Endothelial cell of umbilical vein (primary cell): ENCODE data around the gene PRRG1. TPM values are rescaled to one million over a fixed set of nuclear protein-coding genes. Genes with fewer than 3 reads are reported as not detected.

Experiments
- BruUV-seq: library from RNA; stranded (reverse); fragments of 400-500 nt; replicated peaks from 2 replicates; lab custom pipeline; 2021; lab: Mats Ljungman, UMichigan
- CTCF ChIA-PET: fragments of 300-600, 350-600 bp; sonication (Branson Sonifier 250); formaldehyde crosslinking; loops from one replicate; lab custom pipeline; 2021; ENCODE audit warnings: antibody characterized with exemption, inconsistent platforms; lab: Charles Lee
- POLR2A ChIA-PET: fragments of 300-600, 350-600 bp; sonication (Branson Sonifier 250); formaldehyde crosslinking; loops from one replicate; lab custom pipeline; 2021; ENCODE audit warnings: antibody characterized with exemption, inconsistent platforms; lab: Charles Lee
- DNase-seq: peaks from one replicate; pipeline ENCODE4 v3.0.0-alpha.2; 2011; ENCODE audit warnings: low read depth, low spot score
- FAIRE-seq: peaks from 2 replicates; lab custom pipeline; 2011; peaks lifted over from hg19 to GRCh38; lab: Jason Lieb, UNC
- H2AFZ ChIP-seq: 2 replicates; pipeline ENCODE4 v1.6.0; 2012; ENCODE audit warnings: low read depth, low read length, control low read depth, inconsistent platforms
- H3K27ac ChIP-seq: 2 replicates; pipeline ENCODE4 v1.5.1; 2011; ENCODE audit warnings: low read depth, mild to moderate bottlenecking, control low read depth, low read length, moderate library complexity; ENCODE audit not compliant: insufficient read depth
- H3K27me3 ChIP-seq, 2 experiments: 2 replicates each; pipeline versions ENCODE4 v1.6.0 to v1.6.1; 2011; ENCODE audit warnings: low read length in 2 of 2, mixed read lengths in 1 of 2; ENCODE audit not compliant: control insufficient read depth in 2 of 2, insufficient read depth in 2 of 2
- H3K36me3 ChIP-seq, 2 experiments: 2 replicates in 1 of 2; 3 replicates in 1 of 2; pipeline ENCODE4 v1.5.1; 2011; ENCODE audit warnings: low read length in 2 of 2, mild to moderate bottlenecking in 1 of 2, moderate library complexity in 1 of 2; ENCODE audit not compliant: control insufficient read depth in 2 of 2, insufficient read depth in 2 of 2; ENCODE audit errors: extremely low read depth in 1 of 2
- H3K4me1 ChIP-seq: 3 replicates; pipeline ENCODE4 v1.5.1; 2011; ENCODE audit warnings: mild to moderate bottlenecking, low read length; ENCODE audit not compliant: control insufficient read depth, insufficient read depth; ENCODE audit errors: extremely low read depth
- H3K4me2 ChIP-seq: 2 replicates; pipeline ENCODE4 v1.6.1; 2011; ENCODE audit warnings: low read length, control low read depth, mixed read lengths; ENCODE audit not compliant: insufficient read depth
- H3K4me3 ChIP-seq, 3 experiments: fragments of 200-600 bp in 1 of 3; sonication (generic), shearing (Covaris generic) in 1 of 3; replicated peaks in 1 of 3; 2 replicates each; pipeline ENCODE4 v1.5.1; 2011 to 2016; ENCODE audit warnings: control low read depth in 3 of 3, low read length in 3 of 3, mild to moderate bottlenecking in 2 of 3, inconsistent platforms in 1 of 3, low read depth in 1 of 3, moderate library complexity in 1 of 3; ENCODE audit not compliant: insufficient read depth in 1 of 3
- H3K79me2 ChIP-seq: 2 replicates; pipeline ENCODE4 v1.6.0; 2012; ENCODE audit warnings: low read length, inconsistent platforms; ENCODE audit not compliant: control insufficient read depth, insufficient read depth
- H3K9ac ChIP-seq: replicated peaks from 2 replicates; pipeline ENCODE3; 2011; ENCODE audit warnings: low read length, control low read depth; ENCODE audit not compliant: insufficient read depth; ENCODE audit errors: extremely low read depth
- H3K9me1 ChIP-seq: replicated peaks from 3 replicates; pipeline ENCODE4 v1.6.0; 2011; ENCODE audit warnings: mild to moderate bottlenecking, low read length; ENCODE audit not compliant: control insufficient read depth, insufficient read depth; ENCODE audit errors: extremely low read depth
- H3K9me3 ChIP-seq: replicated peaks from 2 replicates; pipeline ENCODE4 v1.5.1; 2012; ENCODE audit warnings: low read length, inconsistent platforms; ENCODE audit not compliant: control insufficient read depth, insufficient read depth
- H4K20me1 ChIP-seq: replicated peaks from 2 replicates; pipeline ENCODE3; 2011; ENCODE audit warnings: mild to moderate bottlenecking, low read length; ENCODE audit not compliant: control insufficient read depth, insufficient read depth; ENCODE audit errors: extremely low read depth
- EZH2 ChIP-seq: IDR thresholded peaks from 2 replicates; pipeline ENCODE4 v1.6.1; 2012; ENCODE audit warnings: borderline replicate concordance, low read depth, mild to moderate bottlenecking, moderate library complexity, low read length, inconsistent platforms; ENCODE audit not compliant: severe bottlenecking
- FOS ChIP-seq: IDR thresholded peaks from 2 replicates; pipeline ENCODE4 v1.6.1; 2011; ENCODE audit warnings: mild to moderate bottlenecking, low read length, moderate library complexity, borderline replicate concordance; ENCODE audit not compliant: insufficient read depth
- GATA2 ChIP-seq: IDR thresholded peaks from 2 replicates; pipeline ENCODE4 v1.7.0; 2011; ENCODE audit warnings: low read depth, mild to moderate bottlenecking, moderate library complexity, mixed read lengths, low read length; ENCODE audit not compliant: insufficient read length, insufficient read depth
- JUN ChIP-seq: IDR thresholded peaks from 2 replicates; pipeline ENCODE4 v1.6.1; 2011; ENCODE audit warnings: borderline replicate concordance, low read depth; ENCODE audit not compliant: insufficient read length, insufficient read depth
- MAX ChIP-seq: IDR thresholded peaks from 2 replicates; pipeline ENCODE4 v1.6.1; 2011; ENCODE audit not compliant: insufficient read depth, insufficient read length
- MYC ChIP-seq: IDR thresholded peaks from one replicate; pipeline ENCODE4 v1.6.1; 2011; ENCODE audit warnings: mild to moderate bottlenecking, low read depth, low read length
- POLR2A ChIP-seq: IDR thresholded peaks from 2 replicates; pipeline ENCODE4 v1.6.1; 2012; ENCODE audit warnings: low read depth, mild to moderate bottlenecking, control low read depth, low read length
- POLR2AphosphoS5 ChIP-seq: IDR thresholded peaks from 2 replicates; pipeline ENCODE4 v1.6.1; 2012; ENCODE audit warnings: low read depth, mild to moderate bottlenecking, control low read depth, low read length, moderate library complexity; ENCODE audit not compliant: insufficient read depth
- dilution Hi-C: fragments of 300-500 bp; cut with MboI; formaldehyde crosslinking; loops from one replicate; pipeline ENCODE4 v1.15.0; 2019; ENCODE audit warnings: low sequenced_read_pairs; ENCODE audit not compliant: extremely low pct_ligation_motif_present
- intact Hi-C: fragments of 100-400 bp; cut with micrococcal nuclease; formaldehyde crosslinking; loops from one replicate; pipeline ENCODE4 v1.10.0; 2022
- polyA plus RNA-seq, 4 experiments: library from polyadenylated mRNA; depleted of rRNA in 3 of 4; stranded (reverse) in 3 of 4; unstranded in 1 of 4; fragments of >200 nt; gene quantifications; 2 replicates each; pipeline versions ENCODE4 v1.2.1 to v1.2.3, GENCODE V29; 2011 to 2012; ENCODE audit warnings: missing spikeins in 1 of 4
- total RNA-seq: library from RNA; stranded (reverse); gene quantifications from 2 replicates; pipeline ENCODE4 v1.2.3, GENCODE V29; 2021
- TF ChIP-seq, protein P1 (sequence below), 2 donors: IDR thresholded peaks; 1 replicate in 1 of 2; 2 replicates in 1 of 2; pipeline ENCODE4 v1.5.1; 2011; ENCODE audit warnings: low read length in 2 of 2, mild to moderate bottlenecking in 2 of 2, moderate library complexity in 2 of 2, control low read depth in 1 of 2, inconsistent platforms in 1 of 2, low read depth in 1 of 2; ENCODE audit not compliant: insufficient read depth in 1 of 2; ENCODE audit errors: extremely low read depth in 1 of 2

The PRRG1 gene
- total and polyA plus RNA-seq, 2 donors (not counting 3 experiments of a cell fraction or from before 2014, with no cell fraction given), result 37.6 to 46.3 TPM

- no peak for DNase-seq
- ChIA-PET CTCF (no interaction called here), POLR2A (no interaction called here)
- TF ChIP-seq FOS (no peak), JUN (no peak), GATA2 (no peak), POLR2A (no peak), POLR2AphosphoS5 (no peak), MYC (no peak), EZH2 (no peak), MAX (no peak)
- TF ChIP-seq, protein P1, sequence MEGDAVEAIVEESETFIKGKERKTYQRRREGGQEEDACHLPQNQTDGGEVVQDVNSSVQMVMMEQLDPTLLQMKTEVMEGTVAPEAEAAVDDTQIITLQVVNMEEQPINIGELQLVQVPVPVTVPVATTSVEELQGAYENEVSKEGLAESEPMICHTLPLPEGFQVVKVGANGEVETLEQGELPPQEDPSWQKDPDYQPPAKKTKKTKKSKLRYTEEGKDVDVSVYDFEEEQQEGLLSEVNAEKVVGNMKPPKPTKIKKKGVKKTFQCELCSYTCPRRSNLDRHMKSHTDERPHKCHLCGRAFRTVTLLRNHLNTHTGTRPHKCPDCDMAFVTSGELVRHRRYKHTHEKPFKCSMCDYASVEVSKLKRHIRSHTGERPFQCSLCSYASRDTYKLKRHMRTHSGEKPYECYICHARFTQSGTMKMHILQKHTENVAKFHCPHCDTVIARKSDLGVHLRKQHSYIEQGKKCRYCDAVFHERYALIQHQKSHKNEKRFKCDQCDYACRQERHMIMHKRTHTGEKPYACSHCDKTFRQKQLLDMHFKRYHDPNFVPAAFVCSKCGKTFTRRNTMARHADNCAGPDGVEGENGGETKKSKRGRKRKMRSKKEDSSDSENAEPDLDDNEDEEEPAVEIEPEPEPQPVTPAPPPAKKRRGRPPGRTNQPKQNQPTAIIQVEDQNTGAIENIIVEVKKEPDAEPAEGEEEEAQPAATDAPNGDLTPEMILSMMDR (IDR thresholded peaks at IDR 0.05; ENCODE audit: extremely low read depth in 1 of 2, insufficient read depth in 1 of 2, low read depth in 1 of 2, low read length in 2 of 2), result no peak
- no peaks in the 10 kb centered on the region for H3K27me3 ChIP-seq
- H3K9me1 ChIP-seq, result no peaks in the 10 kb centered on the region
- dilution Hi-C loops (no loop called here), intact Hi-C loops (no loop called here)
- no peaks in the 10 kb centered on the region for H3K36me3 ChIP-seq
- BruUV-seq, result no TSS peak
- no peak overlapping the region for H3K4me2 ChIP-seq
- H4K20me1 ChIP-seq, result no peaks in the 10 kb centered on the region
- no peak overlapping the region for H3K4me3 ChIP-seq
- H3K9ac ChIP-seq, result no peak overlapping the region
- no peaks in the 10 kb centered on the region for H3K9me3 ChIP-seq
- H3K27ac ChIP-seq, result no peak overlapping the region
- no peaks in the 10 kb centered on the region for H3K79me2 ChIP-seq
- no peaks in the 10 kb centered on the region for H3K4me1 ChIP-seq
- FAIRE-seq, result no peak
- no peak overlapping the region for H2AFZ ChIP-seq
Observed at GRCh38 chrX:37485429-37485828, 136.3 kb downstream of the PRRG1 start.
